Prostate gland (tissue), 2 donors: ENCODE measurements around the gene PI3.

ENCODE experiments used
- CTCF ChIP-seq, 4 experiments: fragments of 200-600 bp in 2 of 4; fragments of 450-650 bp in 2 of 4; sonication (generic) in 2 of 4; IDR thresholded peaks; 1 replicate in 3 of 4; 2 replicates in 1 of 4; pipeline ENCODE4 v1.5.1; 2016 to 2019; ENCODE audit warnings: antibody characterized with exemption in 4 of 4, mild to moderate bottlenecking in 2 of 4, moderate library complexity in 2 of 4
- POLR2AphosphoS5 ChIP-seq: sonication (generic); formaldehyde crosslinking; IDR thresholded peaks from one replicate; pipeline ENCODE4 v1.6.1; 2017; ENCODE audit warnings: antibody characterized with exemption

GRCh38 chr20:45140836-45141235 is 33.9 kb upstream of the PI3 start:
- no peak for TF ChIP-seq CTCF (IDR thresholded peaks at IDR 0.05)
- no peak for TF ChIP-seq POLR2AphosphoS5
